GM10266 (cell line): ENCODE measurements around the gene PIP5K1A.
"Not testable (repeated sequence)": the region's sequence is repeated elsewhere in the genome, so short reads cannot be mapped to it uniquely, and the experiment has no call there.

Source experiments
- DNase-seq: peaks from one replicate; pipeline ENCODE4 v3.0.0; 2012; ENCODE audit errors: extremely low spot score
- TF ChIP-seq, protein P1 (sequence below): IDR thresholded peaks from 2 replicates; pipeline ENCODE4 v1.5.1; 2012; ENCODE audit warnings: mild to moderate bottlenecking, low read depth; ENCODE audit not compliant: control insufficient read depth, insufficient read depth; ENCODE audit errors: missing control alignments

The PIP5K1A gene

DNA sequence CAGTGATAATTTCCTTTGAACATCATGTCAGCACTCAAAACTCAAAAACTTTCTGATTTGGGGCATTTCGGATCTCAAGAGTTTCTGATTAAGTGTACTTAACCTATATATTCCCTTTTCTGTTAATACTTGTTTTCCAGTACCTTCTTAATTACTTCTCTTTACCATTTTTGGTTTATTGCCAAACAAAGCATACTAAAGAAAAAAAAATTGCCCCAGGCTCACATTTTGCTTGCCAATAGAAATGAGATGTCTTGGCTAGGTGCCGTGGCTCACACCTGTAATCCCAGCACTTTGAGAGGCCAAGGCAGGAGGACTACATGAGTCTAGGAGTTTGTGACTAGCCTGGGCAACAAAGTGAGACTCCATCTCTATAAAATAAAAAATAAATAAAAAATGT lies 61.0 kb downstream of the PIP5K1A start:
- TF ChIP-seq, protein P1, sequence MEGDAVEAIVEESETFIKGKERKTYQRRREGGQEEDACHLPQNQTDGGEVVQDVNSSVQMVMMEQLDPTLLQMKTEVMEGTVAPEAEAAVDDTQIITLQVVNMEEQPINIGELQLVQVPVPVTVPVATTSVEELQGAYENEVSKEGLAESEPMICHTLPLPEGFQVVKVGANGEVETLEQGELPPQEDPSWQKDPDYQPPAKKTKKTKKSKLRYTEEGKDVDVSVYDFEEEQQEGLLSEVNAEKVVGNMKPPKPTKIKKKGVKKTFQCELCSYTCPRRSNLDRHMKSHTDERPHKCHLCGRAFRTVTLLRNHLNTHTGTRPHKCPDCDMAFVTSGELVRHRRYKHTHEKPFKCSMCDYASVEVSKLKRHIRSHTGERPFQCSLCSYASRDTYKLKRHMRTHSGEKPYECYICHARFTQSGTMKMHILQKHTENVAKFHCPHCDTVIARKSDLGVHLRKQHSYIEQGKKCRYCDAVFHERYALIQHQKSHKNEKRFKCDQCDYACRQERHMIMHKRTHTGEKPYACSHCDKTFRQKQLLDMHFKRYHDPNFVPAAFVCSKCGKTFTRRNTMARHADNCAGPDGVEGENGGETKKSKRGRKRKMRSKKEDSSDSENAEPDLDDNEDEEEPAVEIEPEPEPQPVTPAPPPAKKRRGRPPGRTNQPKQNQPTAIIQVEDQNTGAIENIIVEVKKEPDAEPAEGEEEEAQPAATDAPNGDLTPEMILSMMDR: no peak
- no peak for DNase-seq

DNA sequence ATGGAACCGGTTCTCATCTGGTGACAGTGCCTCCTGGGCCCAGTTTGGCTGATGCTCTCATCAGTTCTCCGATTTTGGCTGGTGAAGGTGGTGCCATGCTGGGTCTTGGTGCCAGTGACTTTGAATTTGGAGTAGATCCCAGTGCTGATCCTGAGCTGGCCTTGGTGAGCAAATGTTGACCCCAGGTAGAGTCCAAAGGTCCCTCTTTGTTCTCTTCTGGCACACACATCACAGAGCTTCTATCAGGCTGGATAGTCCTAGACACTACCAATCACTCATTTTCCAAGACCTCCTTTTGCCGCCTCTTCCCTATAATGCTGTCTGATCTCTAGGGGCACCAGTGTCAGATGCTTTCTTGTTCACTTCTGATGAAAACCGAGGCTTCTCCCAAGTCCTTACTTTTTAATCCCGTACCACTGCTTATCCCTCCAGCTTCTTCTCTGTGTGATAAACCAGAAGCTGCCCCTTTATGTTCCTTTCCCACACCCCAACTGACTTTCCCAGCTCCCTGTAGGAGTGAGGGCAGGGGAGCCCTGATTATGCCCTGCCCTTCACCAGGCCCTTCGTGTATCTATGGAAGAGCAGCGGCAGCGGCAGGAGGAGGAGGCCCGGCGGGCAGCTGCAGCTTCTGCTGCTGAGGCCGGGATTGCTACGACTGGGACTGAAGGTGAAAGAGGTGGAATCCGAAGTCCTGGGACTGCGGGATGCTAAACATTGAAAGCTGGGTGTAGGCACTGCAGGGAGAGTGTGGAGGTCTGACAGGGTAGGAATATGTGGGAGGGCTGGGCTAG lies 67.3 kb downstream of the PIP5K1A start:
- TF ChIP-seq, protein P1: no peak
- DNase-seq: no peak

DNA sequence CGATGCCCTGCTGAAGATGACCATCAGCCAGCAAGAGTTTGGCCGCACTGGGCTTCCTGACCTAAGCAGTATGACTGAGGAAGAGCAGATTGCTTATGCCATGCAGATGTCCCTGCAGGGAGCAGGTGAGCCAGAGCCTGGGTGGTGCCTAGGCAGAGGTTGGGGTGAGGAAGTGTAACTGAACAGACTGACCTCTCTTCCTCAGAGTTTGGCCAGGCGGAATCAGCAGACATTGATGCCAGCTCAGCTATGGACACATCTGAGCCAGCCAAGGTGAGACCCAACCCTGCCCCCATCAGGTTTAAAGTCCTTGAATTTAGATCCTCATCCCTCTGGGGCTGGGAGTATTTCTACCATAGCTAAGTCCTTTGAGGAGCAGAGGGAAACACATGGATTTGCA lies 68.0 kb downstream of the PIP5K1A start:
- DNase-seq: no peak
- TF ChIP-seq, protein P1: no peak

DNA sequence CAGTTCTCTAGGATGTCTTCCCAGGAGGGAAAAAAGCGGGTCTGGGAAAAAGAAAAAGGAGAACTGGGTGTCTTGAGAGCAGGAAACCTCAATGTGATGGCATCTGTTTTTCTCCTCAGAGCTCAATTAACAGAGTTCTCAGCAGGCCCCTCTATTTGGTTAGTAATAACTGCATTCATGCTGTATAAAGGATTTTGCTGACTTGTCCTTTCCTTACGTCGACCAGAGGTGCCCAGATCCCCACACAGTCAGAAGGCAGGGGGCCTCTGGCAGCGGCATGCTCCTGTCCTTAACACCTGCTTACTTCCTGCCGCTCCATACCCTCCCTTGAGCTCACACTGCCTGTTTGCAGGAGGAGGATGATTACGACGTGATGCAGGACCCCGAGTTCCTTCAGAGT lies 68.5 kb downstream of the PIP5K1A start:
- TF ChIP-seq, protein P1: no peak
- DNase-seq: no peak

DNA sequence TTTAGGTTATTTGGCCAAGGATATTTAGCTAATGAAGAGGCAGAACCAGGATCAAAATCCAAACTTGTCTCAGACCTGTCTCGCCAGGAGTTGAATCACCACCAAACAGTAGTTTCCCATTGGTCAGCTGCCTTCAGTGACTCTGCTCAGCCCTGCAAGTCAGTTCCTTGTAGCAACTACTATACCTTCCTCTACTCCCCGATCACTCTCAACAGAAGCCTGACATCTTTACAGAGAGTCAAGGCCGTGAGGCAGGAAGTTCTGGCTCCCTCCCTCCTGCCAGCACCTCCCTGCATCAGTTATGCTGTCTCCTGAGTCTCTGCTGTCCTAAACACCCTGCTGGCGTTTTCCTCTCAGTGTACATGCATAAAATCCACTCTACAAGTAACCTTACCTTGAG lies 69.4 kb downstream of the PIP5K1A start:
- TF ChIP-seq, protein P1: no peak
- no peak for DNase-seq

DNA sequence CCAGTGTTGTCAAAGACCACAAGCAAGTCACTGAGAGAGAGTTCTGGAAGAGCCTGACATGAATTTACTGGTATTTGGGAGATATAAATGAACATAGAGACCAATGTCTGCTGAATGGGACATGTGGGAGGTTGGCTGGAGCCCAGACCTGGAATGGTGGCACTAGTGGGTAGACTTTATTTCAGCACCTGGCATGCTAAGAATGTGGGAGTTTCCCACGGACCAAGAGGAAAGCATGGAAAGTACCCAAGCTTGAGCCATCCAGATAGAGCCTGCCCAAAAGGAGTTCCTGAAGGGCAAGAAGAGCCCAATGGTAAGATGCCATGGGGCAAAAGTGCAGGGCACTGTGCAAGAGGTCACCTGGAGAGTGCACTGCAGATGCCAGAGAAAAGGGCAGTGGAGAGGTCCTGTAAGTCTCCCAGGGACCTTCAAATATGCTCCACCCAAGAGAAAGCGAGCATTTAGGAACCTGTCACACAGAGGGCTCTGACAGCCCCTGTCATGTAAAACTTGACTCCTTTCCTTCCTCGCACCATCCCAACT lies 75.6 kb downstream of the PIP5K1A start:
- TF ChIP-seq, protein P1: no peak
- no peak for DNase-seq

DNA sequence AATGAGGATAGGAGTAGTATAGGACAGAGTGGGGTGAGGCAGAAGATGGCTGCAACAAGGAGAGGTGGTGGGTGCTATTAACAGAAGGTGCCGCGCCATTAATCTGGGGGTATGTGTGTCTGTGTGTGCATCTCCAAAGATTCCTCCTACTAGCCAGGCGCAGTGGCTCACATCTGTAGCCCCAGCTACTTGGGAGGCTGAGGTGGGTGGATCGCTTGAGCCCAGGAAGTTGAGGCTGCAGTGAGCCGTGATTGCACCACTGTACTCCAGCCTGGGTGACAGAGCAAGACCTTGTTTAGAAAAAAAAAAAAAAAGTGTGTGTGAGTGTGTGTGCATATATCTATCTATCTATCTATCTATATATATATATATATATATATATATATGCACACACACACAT lies 77.0 kb downstream of the PIP5K1A start:
- DNase-seq: not testable (repeated sequence)
